ENCODE measurements around the gene MGLL.

Gene MGLL

DNA sequence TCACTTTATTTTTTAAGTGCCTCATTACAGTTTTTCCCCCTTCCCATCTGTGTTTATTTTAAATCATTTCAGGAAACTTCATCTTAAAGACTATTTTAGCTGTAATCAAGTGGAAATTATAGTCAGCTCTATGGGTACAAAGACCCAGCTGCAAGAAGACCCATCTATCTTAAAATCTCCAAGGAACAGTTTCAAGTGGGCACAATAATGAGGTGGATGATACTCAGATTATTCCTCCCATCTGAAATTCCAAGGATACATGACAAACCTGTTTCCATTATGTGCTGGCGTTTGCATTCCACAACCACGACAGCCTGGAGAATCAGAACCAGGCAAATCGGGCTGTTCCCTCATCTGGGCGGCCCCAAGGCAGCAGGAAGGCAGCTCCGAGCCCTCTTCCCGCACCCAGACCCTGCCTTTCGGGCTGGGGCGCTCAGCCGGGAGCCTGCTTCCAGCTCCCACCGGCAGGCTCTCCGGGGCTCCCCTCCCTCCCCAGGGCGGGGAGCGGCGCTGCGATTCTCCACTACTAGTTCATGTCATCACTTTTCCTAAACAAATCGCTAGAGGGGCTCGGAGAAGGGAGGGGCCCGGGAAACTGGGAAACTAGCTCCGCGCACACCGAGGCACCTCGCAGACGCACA is at the start of gene MGLL:
Gene MGLL (minus strand): TSS at position 475 of the 641 bp plus-strand sequence. CDS start 197 bp downstream, at position 278.
- DNase-seq (ENCODE audit: low read depth): no peak

DNA sequence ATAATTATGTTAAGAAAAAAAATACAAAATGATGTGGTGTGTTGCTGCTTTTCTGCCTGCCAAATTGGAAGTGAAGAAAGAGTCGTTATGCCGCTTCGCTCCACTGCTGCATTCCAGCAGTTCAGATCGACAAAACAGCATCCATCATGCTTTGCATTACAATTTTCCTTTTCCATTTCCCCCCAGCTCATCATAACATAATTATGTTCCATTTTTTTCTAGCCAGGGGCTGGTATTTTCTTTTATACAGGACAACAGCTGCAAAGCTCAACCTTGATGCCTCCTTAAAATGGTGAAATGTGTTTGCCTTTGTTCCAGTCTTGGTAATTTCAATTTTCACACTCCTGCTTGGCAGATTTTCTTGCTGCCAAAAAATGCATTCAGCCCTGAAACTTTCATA is 47.8 kb upstream of the MGLL start:
- no peak for DNase-seq (ENCODE audit: low read depth)

GRCh38 chr3:127867986-127868385 is 45.7 kb upstream of the MGLL start:
- no peak for DNase-seq (ENCODE audit: low read depth)

DNA sequence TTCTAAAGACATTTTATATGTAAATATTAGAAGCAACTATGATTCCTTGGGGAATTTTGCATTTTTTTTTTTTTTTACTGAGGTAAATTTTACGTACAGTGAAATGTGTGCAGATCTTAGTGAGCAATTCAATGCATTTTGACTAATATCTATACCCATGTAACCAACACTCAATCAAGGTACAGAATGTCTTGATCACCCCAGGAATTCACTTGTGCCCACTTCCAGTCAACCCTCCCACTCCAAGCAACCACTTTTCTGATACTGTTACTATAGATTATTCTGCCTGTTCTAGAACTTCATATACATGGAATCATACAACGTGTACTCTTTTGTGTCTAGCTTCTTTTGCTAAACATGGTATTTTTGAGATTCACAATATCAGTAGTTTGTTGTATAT is 45.1 kb upstream of the MGLL start:
- DNase-seq (ENCODE audit: low read depth): no peak

GRCh38 chr3:127865941-127866340 is 43.6 kb upstream of the MGLL start:
- no peak for DNase-seq (ENCODE audit: low read depth)

GRCh38 chr3:127860211-127860696 is 37.9 kb upstream of the MGLL start:
- no peak for DNase-seq (ENCODE audit: low read depth)

- DNase-seq (ENCODE audit: low read depth): no peak
These were observed 37.4 kb upstream of the MGLL start for GRCh38 chr3:127859730-127860129.

- no peak for DNase-seq (ENCODE audit: low read depth)
These were observed 36.6 kb upstream of the MGLL start for GRCh38 chr3:127858937-127859336.

GRCh38 chr3:127858521-127858920 is 36.2 kb upstream of the MGLL start:
- no peak for DNase-seq (ENCODE audit: low read depth)

DNA sequence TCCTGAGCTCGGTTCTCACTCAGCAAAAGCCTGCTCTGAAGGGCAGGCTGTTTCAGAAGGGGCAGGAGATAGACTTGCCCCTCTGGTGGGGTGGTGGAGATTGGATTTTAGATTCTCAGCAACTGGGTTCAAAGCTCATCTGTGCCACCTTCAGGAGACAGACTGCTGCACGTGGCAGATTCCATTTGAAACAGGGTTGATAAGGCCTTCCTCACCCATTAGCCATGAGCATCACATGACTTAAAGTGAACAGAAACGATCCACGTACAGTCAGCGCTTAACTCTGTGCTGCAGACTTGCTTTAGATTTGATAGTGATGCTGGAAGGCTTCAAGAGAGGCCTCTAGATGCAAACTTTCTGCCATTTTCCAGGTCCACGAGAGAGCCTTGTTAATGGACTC is 35.0 kb upstream of the MGLL start:
- no peak for DNase-seq (ENCODE audit: low read depth)

DNA sequence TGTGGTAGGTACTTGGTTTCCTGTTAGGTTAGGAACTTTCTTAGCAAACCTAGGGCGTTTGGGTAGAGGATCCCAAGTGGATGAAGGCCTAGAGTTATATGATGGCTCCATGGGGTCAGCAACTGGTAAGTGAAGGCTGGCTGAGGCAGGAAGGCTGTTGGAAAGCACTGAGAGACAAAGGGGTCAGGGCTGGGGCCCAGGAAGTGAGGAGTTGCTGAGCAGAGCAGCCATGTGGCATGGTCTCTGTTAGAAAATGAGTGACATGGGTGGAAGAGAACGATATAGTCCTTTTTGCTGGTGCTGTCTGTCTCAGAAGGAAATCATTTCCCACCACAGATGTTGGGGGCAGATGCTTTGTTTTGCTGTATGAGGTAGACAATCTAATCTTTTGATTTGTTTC is 34.5 kb upstream of the MGLL start:
- no peak for DNase-seq (ENCODE audit: low read depth)

- no peak for DNase-seq (ENCODE audit: low read depth)
These were observed 32.9 kb upstream of the MGLL start for GRCh38 chr3:127855246-127855645.

DNA sequence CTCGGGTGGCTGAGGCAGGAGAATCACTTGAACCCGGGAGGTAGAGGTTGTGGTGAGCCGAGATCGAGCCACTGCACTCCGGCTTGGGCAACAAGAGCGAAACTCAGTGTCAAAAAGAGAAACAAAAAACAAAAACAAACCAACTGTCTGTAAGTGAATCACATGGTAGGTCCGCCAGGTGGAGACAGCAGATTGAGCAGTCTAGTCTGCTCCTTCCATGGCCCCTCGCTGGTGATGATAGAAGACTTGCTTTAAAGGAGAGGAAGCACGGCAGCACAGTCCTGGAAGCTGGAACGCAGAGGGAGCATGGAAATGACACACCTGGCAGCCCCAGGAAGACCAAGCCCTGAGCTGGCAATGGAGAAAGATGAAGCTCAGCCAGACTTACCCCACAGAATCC is 31.4 kb upstream of the MGLL start:
- DNase-seq (ENCODE audit: low read depth): no peak

DNA sequence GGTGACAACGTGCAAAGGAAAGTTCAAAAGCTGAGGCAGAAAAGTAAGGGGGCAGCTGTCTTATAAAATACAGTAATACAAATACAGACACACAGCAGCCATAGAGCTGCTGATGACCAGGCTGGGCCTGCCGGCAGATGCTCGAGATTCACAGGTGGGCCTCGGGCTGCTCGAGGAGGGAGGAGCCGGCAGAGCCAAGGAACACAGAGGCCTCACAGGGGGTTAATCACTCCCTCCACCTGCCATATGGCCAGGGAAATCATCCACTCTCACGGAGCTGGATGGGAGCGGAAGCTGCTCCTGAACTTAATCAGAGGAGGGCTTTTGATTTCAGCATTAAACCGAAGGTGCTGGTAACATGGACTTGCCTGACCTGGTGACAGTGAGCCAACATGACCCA is 29.6 kb upstream of the MGLL start:
- DNase-seq (ENCODE audit: low read depth): no peak

GRCh38 chr3:127849368-127849767 is 27.1 kb upstream of the MGLL start:
- DNase-seq (ENCODE audit: low read depth): no peak

- no peak for DNase-seq (ENCODE audit: low read depth)
These were observed 26.1 kb upstream of the MGLL start for GRCh38 chr3:127848131-127849129.

DNA sequence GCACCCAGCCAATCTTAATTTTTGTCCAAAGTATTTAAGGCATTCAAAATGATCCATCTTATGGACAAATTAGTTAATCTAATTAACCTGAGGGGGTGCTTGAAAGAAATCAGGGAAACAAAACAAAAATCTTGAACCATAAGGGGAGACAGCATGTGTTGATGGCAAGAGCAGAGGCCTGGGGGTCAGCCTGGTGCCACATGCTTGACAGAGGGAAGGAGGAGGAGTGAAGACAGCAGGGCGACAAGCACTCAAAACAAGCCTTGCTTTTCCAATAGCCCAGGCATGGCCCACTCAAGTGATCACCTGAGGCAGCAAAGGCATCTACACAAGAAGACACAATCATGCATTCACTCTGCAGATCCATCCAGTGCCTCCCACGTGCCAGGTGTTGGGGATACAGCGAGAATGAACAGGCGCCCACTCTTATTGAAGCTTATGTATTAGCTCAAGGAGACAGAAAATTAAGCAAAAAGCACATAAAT is 25.0 kb upstream of the MGLL start:
- no peak for DNase-seq (ENCODE audit: low read depth)

- DNase-seq (ENCODE audit: low read depth): no peak
These were observed 24.3 kb upstream of the MGLL start for GRCh38 chr3:127846576-127846975.

DNA sequence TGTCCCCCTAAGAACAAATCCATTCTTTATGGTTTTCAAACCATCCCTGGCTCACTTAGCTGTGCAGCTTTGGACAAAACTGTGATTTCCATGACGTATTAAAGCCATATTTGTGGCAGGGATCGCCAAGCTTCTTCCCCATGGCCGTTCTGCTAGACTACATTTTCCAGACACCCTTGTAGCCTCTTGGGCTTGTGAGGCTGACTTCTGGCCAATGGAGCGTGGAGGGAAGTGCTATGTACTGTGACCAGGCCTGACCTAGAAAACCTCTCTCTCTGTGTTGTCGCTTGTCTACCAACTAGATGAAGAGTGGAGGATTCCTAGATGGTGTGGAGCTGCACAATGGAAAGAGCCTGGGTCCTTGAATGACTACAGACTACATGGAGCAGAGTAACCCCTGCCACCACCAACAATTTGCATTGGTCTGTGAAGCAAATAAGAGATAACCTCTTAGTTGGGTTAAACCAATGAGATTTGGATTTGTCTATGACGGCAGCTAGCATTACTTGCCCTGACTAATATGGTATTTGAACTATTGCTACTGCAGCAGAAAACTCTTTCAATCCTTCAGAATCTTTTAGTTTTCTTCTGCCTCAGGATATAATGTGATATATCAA is 22.1 kb upstream of the MGLL start:
- DNase-seq (ENCODE audit: low read depth): no peak

DNA sequence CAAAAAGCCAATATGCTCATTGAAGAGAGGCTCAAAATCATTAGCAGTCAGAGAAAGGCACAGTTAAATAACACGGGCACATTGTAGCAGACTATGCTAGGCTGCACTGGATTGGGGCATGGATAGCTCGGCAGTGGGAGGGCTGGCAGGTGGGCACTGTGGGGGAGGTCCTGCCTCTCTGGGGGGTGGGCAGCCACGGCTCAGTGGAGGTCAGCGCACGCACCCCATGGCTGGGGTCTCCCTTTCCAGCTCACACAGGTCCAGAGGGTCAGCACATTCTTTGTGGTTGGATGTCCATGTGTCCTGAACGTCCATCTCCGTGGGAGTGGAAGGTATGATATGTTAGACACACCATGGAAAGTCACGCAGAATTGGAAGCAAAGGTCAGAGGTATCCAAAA is 18.4 kb upstream of the MGLL start:
- DNase-seq (ENCODE audit: low read depth): no peak

- no peak for DNase-seq (ENCODE audit: low read depth)
These were observed 16.8 kb upstream of the MGLL start for GRCh38 chr3:127839099-127839498.

Data from stimulated activated CD4-positive, alpha-beta T cell treated with anti-CD3 and anti-CD28 coated beads, Interleukin-2, amount 100 ng/mL, for 4 hours (primary cell).